Right ventricle myocardium superior (tissue), 1 donor: ENCODE data around the gene PEX3. TPM values are rescaled to one million over a fixed set of nuclear protein-coding genes. Genes with fewer than 3 reads are reported as not detected.
A peak's percentile ranks its signal among the peaks of the same experiment; 100 is the strongest.
"Not testable (repeated sequence)": the region's sequence is repeated elsewhere in the genome, so short reads cannot be mapped to it uniquely, and the experiment has no call there.

Experiments
- ATAC-seq: fragments of 200-7000 bp; cut with Tn5 transposase; one replicate; pipeline ENCODE4 v1.9.1; 2020; ENCODE audit warnings: mild to moderate bottlenecking; ENCODE audit not compliant: poor library complexity
- DNase-seq: peaks from one replicate; pipeline ENCODE4 v3.0.0-alpha.2; 2020
- intact Hi-C: fragments of 100-400 bp; cut with DNase I; formaldehyde crosslinking; loops from one replicate; pipeline ENCODE4 v1.11.2; 2022
- total RNA-seq: library from RNA; stranded (reverse); fragmentation: NEBNext Ultra II Directional; extraction: Animal tissue kit (Norgen Biotek cat#: 25700); gene quantifications from one replicate; pipeline ENCODE4 v1.2.1, GENCODE V29; 2021
- donor health status: DM: no; HTN: yes; CAD: no; lungs with severe emphysema.

PEX3 gene
- total RNA-seq, 1 donor from 2014 or later: 17.9 TPM

DNA sequence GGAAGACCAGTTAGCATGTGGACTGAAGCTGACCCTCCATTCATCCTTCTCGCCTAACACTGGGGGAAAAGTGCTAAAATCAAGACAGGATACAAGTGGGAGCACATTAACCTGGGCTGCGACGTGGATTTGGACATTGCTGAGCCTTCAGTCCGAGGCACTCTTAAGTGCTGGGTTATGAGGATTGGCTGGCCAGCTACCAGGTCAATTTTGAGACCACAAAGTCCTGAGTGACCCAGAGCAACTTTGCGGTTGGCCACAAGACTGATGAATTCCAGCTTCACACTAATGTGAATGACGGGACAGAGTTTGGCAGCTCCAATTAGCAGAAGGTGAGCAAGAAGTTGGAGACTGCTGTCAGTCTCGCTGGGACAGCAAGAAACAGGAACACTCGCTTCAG, 40.2 kb downstream of the PEX3 start:
- no peak for DNase-seq
- intact Hi-C loops: no loop called here
- peak; percentile 67 for ATAC-seq

DNA sequence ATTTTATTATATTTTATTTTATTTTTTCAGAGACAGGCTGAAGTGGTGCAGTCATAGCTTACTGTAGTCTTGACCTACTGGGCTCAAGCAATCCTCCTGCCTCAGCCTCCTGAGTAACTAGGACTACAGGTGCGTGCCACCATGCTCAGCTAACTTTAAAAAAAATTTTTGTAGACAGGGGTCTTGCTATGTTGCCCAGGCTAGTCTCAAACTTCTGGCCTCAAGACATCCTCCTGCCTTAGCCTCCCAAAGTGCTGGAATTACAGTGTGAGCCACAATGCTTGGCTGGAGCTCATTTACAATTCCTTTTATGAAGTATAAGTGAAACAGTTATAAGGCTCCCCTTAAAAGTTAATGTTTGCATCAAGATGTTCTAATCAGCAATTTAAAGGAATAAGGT, 46.4 kb downstream of the PEX3 start:
- ATAC-seq (no peak), DNase-seq (no peak)
- intact Hi-C loops: no loop called here

DNA sequence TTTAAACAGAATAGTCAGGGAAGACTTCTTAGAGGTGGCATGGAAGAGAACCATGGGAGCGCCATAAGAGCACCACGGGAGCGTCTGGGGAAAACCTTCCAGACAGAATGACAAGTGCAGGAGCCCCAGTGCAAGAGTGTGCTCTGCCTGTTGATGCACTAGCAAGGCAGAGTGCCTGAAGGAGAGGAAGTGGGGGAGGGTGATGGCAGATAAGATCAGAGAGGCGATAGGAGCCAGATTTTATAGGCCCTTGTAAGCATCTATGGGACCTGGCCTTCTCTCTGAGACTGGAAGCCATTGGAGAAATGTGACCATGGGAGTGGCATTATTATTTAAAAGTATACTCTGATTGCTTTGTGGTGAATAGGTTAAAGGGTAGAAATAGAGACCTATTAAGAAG, 47.8 kb downstream of the PEX3 start:
- DNase-seq: no peak
- no peak for ATAC-seq
- intact Hi-C loops: no loop called here

DNA sequence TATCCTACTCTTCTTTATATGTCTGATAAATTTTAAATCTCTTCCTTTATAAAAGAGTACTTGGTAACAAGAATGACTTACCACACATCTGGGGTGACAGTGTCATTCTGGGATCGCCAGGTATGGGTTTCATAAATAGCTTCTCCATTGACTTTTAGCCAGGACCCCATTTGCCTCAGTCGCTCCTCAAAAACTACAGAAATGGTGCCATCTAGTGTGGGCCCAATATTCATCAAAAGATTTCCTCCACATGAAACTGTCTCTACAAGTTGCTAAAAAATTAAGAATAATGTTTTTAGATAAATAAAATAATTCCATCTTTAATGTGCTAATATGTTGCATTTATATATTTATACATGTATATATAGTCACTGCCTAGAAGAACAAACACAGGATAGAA, 51.2 kb downstream of the PEX3 start:
- no peak for DNase-seq
- intact Hi-C loops: no loop called here
- ATAC-seq: no peak

DNA sequence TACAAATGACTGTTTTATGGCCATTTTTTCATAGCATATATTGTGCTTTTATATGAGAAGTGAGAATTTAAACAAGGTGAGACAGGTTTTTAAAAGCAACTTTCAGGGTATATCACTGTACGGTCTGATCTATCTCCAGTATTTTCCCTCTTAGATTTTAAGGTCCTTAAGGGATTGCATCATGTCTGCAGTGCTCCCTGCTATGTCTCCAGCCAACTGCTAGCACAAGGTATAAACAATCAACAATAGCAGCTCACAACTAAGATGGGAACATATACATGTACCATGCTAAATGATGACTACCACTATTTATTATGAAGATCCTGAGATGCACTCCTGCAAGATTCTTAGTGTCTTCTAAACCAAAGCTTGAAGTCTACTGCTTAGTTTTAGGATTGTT, 53.8 kb downstream of the PEX3 start:
- ATAC-seq: no peak
- DNase-seq: no peak
- intact Hi-C loops: no loop called here

DNA sequence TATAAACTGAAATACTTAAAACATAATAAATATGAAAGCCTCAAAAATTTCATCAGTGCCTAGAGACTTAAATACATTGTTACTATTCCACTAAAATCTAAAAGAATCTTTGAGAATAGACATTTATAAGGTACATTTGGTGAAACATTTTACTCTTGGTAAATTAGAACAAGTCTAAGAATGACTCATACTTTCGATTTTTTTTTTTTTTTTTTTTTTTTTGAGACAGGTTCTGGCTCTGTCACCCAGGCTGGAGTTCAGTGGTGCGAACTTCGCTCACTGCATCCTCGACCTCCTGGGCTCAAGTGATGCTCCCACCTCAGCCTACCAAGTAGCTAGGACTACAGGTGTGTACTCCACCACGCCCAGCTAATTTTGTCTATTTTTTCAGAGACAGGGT, 54.5 kb downstream of the PEX3 start:
- DNase-seq: no peak
- no peak for ATAC-seq
- intact Hi-C loops: no loop called here

DNA sequence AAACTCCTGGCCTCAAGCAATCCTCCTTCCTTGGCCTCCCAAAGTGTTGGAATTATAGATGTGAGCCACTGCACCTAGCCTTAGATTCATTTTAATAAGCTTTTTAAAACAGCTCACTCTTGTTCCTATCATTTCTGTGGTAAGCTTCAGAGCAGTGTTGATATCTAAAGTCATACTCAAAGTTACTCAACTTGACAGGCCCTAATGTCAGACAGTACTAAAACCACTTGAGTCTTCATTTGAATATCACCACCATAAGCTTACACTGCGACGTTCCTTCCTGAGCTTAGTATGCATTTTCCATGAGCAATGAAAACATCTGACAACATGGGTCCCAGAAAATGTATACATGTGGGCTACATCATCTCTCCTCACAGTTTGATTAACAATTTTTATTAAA, 54.9 kb downstream of the PEX3 start:
- DNase-seq: no peak

DNA sequence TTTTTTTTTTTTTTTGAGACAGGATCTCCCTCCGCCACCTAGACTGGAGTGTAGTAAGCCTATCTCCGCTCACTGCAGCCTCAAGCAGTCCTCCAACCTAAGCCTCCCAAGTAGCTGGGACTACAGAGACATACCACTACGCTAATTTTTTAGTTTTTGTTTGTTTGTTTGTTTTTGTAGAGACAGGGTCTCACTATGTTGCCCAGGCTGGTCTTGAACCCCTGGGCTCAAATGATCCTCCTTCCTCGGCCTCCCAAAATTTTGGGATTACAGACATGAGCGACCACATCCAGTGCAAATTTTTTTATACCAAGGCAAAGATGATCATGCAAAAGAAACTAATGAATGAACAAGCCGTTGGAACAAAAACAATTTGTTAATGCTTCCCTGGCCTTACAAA, 55.6 kb downstream of the PEX3 start:
- no peak for ATAC-seq
- intact Hi-C loops: no loop called here
- DNase-seq: no peak

More for the DNA sequence above, 54.9 kb downstream of the PEX3 start:
- no peak for ATAC-seq
- intact Hi-C loops: no loop called here

DNA sequence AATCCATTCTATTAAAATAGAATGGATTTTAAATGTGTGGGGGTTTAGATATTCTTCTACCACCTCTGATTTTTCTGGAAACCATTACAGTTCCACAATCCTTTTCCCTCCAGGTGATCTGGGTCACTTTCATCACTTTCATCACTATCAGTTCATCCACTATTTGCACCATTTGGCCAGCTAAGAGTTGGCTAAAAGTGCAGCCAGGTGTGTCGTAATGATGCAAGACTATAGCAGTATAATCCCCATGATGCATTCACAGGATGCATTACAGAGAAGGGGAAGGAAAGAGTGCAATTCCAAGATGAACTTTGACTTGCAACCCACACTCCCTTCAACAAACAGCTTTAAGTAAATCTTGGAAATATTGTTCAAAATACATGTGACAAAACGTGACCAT, 56.0 kb downstream of the PEX3 start:
- DNase-seq (no peak), ATAC-seq (no peak)
- intact Hi-C loops: no loop called here

DNA sequence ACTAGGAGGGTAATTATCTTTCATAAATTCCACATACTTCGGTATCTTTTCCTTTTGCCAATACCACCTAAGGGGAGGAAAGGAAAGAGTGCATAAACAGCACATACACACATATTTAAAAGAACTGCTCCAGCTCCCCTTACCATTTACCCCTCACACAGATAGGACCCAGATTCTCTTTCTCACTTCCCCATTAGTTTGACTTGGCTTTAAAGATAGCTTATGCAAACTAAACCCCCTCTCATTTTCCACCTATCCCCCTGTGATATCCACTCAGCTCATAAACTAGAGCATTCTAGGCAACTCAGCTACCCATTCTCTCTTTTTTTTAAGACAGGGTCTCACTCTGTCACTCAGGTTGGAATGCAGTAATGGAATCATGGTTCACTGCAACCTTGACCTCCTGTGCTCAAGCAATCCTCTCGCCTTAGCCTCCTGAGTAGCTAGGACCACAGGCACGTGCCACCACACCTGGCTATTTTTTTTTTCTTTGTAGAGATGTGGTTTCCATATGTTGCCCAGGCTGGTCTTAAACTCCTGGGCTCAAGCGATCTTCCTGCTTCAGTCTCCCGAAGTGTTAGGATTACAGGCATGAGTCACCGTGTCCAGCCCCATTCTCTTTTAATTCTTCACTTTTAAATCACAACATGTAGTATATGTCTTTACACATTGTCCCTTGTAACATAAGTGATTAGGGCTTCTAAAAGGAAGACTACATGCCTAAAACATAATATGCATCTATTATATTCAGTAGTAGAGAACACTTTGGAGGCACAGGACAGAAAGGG, 56.9 kb downstream of the PEX3 start:
- DNase-seq (no peak), ATAC-seq (no peak)
- intact Hi-C loops: no loop called here

DNA sequence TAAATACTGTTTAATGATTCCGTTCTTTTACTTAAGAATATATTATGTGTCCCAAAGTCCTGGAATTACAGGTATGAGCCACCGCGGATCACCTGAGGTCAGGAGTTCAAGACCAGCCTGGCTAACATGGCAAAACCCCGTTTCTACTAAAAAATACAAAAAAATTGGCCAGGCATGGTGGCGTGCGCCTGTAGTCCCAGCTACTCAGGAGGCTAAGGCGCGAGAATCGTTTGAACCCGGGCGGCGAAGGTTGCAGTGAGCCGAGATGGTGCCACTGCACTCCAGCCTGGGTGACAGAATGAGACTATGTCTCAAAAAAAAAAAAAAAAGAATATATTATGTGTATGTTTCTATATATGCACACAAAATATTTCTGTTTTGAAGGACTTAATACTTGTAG, 59.7 kb downstream of the PEX3 start:
- intact Hi-C loops, ATAC-seq, DNase-seq: not testable (repeated sequence)

DNA sequence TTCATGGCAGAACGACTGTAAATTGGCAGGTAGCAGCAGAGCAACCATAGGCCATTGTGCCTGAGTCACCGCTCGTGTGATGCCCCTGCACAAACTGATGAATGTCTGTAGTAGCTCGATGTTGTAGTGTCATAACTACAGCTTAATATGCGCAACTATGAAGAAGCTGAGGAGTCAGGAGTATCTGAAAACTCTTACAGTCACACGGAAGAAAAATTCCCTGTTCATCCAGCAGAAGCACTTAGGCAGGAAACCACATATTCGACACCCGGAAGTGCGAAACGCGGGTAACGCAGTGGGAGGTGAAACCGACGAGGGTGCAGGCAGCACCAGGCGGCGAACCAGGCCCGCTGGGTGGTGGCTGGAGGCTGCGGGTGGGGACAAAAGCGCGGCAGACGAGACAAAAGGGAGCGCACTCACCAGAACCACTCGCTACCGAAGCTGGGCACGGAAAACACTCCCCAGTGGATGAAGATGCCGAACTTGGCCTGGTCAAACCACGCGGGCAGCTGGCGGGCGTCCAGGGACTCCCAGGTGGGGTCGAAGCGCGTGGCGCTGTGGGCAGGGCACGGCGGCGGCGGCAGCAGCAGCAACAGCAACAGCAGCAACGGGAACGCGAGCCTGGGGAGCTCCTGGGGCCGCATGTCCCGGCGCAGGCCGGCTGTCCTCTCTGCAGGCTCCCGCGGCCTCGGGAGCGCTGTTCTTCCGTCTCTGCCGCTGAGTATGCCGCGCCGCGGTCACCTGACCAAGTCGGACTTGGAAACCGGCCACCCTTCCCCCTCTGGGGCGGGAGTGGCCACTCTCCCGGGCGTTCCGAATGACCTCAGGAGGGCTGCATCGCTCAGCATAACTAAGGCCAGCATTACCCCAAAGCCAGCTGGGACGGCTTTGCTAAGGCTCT, 60.6 kb downstream of the PEX3 start, which contains the start of gene FUCA2:
Gene FUCA2 (minus strand): TSS at position 730 of the 901 bp plus-strand sequence. CDS start 86 bp downstream, at position 644.
- DNase-seq (peak; percentile 96), ATAC-seq (peak; percentile 89)
- intact Hi-C loops: no loop called here

DNA sequence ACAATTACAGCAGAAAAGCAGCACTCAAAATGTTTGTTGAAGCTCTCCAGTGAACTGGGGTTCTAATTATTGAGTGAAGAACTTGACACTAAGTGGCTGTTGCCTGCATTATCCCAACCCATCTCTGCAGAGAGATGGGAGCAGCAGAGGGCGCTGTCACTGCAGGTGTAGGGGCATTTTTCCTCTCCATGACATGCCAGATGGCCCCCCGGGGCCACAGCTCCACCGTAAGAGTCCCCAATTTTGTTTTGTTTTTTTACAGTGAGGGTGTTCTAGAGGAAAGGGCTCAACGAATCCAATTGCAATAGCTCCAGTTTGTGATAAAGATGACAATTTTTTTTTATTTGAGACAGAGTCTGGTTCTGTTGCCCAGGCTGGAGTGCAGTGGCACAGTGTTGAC, 62.8 kb downstream of the PEX3 start:
- intact Hi-C loops: no loop called here
- no peak for ATAC-seq
- DNase-seq: no peak

DNA sequence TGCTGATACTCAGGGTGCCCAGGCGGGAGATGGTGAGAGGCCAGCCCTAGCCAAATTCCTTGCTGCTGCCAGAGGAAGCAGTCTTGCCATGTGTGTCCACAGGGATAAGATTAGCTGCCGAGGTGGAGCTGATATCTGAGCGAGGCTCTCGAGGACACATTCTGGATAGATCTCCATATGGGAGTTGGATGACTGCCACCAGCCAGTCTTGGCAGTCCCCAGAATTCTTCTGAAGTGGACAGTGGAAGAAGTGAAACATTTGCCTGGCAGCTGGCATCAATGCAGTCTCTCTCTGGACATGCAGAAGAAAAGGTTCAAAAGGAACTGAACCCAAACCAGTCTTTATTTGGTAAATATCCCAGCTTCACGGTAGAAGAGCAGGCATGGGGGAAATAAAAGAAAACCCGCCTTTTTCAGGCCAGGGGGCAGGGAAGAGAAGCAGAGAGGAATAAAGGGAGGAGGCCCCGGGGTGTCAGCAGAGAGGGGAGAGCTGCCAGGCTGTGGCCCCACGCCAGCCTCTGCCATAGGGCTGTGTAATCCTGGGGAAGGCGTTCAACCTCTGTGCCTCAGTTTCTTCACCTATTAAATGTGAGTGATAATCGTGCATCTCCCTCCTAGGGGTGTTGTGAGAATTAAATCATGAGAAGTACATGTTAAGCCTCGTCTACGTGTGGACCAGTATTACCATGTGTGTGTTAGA, 64.6 kb downstream of the PEX3 start:
- ATAC-seq: peak; percentile 73
- DNase-seq: peak; percentile 76
- intact Hi-C loops: no loop called here

DNA sequence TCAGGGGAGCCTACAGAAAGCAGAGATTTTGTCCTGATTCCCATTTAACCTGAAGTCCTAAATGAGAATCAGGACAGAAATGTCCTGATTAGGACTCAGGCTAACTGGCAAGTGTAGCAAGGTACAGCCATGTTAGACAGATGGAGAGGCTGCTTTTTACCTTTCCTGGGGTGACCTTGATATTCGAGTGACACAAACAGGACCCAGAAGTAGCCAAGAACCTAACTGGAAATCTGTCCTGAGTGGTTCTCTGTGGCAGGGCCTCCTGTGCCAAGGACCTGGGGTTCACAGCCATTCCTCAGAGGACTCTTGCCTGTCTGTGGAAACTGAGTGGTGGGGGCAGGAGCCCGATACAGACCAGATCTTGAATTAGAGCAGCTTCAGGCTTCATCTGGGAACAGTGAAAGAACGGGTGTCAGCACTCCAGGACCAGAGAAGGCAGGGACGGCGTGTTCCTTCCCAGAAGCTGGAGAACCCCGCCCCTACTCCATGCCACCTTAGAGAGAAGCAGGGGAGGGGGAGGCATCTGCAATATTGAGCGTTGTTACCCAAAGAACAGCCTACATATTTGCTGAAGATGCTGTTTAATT, 65.3 kb downstream of the PEX3 start:
- no peak for DNase-seq
- peak; percentile 12 for ATAC-seq
- intact Hi-C loops: no loop called here

DNA sequence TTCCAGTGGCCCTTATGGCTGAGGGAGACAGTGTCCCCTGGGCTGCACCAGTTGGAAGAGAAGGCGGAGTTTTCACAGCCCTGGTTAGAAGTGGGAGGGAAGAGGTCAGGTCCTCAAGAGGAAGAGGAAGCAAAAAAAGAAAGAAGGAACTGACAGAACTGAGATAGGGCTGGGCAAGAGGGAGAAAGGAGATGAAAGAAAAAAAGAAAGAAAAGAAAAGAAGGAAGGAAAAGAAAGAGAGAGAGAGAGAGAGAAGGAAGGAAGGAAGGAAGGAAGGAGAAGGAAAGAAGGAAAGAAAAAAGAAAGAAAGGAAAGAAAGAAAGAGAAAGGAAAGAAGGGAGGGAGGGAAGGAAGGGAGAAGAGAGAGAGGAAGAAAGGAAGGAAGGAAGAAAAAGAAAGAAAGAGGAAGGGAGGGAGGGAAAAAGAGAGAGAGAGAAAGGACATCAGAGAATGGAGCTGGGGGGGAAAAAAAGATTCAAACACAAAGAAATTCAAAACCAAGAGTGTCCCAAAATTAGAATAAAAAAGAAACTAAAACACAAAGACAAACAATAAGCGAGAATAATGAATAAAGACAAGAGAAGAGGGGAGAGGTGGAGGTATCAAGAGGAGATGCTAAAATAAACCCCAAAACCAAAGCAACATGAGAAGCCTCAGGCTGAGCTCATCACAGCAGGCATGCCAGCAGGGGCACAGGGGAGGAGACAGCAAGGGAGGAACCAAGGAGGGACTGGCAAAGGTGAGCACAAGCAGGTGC, 66.3 kb downstream of the PEX3 start:
- DNase-seq (no peak), ATAC-seq (no peak)
- intact Hi-C loops: no loop called here

DNA sequence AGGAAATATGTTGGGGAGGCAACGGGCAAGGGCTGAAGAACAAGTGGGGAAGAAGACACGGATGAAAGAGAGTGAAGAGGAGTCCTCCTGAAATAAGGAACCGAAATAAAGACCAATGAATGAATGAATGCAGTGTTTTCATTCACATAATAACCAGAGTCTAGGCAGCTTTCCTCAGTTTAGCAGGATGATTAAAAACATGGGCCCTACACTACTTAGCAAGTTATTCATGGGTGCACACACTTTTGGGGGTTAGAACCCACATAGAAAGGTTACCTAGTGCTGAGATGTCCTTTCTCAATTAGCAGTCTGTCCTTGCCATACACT, 66.8 kb downstream of the PEX3 start:
- DNase-seq (no peak), ATAC-seq (no peak)
- intact Hi-C loops: no loop called here

DNA sequence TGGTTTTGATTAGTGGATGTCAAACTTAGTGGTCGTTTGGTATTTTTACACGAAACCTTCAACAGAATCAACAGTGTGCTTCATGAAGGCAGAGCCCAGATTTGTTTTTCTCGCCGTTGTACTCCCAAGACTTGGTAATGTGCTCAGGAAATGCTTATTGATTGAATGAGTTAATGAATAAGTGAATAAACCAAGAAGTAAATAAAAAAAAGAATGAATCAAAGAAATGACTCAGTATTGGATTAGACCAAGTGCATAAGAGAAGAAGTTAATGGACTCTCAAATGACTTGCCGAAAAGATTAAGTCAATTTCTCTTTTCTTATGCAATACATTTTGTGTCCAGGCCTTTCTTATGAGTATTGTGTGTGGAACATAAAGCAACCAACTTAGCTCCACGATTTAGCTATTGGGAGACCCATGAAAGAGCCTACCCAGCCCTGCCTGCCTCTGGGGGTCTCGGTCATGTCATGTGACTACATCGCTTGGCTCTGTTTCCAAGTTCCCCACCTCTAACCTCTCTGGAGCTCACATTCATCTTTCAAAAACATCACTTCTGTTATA, 71.5 kb downstream of the PEX3 start:
- ATAC-seq (no peak), DNase-seq (no peak)
- intact Hi-C loops: no loop called here
